Glomerular visceral epithelial cell (primary cell): Measurements from ENCODE around the gene MANSC4.

Experiments used
- DNase-seq: peaks from one replicate; pipeline ENCODE4 v3.0.0-alpha.2; 2016; ENCODE audit errors: extremely low spot score

The MANSC4 gene

GRCh38 chr12:27800819-27801218, 20.8 kb upstream of the MANSC4 start:
- no peak for DNase-seq

GRCh38 chr12:27797301-27798025, 17.4 kb upstream of the MANSC4 start:
- no peak for DNase-seq

- DNase-seq, result no peak
These were observed 16.1 kb upstream of the MANSC4 start for GRCh38 chr12:27796128-27796527.

GRCh38 chr12:27794818-27795584, 15.0 kb upstream of the MANSC4 start:
- DNase-seq, result no peak

- DNase-seq, result no peak
These were observed 10.1 kb upstream of the MANSC4 start for GRCh38 chr12:27790179-27790578.

- DNase-seq, result no peak
These were observed 7.5 kb upstream of the MANSC4 start for GRCh38 chr12:27787559-27787958.

GRCh38 chr12:27785882-27786570, 6.0 kb upstream of the MANSC4 start:
- DNase-seq, result peak; percentile 29

GRCh38 chr12:27782481-27782880, 2.4 kb upstream of the MANSC4 start:
- DNase-seq, result no peak

GRCh38 chr12:27781680-27782079, 1.6 kb upstream of the MANSC4 start:
- no peak for DNase-seq

- peak; percentile 65 for DNase-seq
These were observed 774 bp upstream of the MANSC4 start for GRCh38 chr12:27780612-27781408.

- peak; percentile 2 for DNase-seq
These were observed 568 bp downstream of the MANSC4 start for GRCh38 chr12:27779416-27779919.

GRCh38 chr12:27778206-27778605, 1.8 kb downstream of the MANSC4 start:
- no peak for DNase-seq

GRCh38 chr12:27777141-27777540, 2.9 kb downstream of the MANSC4 start:
- DNase-seq, result no peak

GRCh38 chr12:27772328-27773049, 7.5 kb downstream of the MANSC4 start:
- no peak for DNase-seq

GRCh38 chr12:27771481-27772327, 8.3 kb downstream of the MANSC4 start:
- DNase-seq, result no peak

- DNase-seq, result no peak
These were observed 10.8 kb downstream of the MANSC4 start for GRCh38 chr12:27769142-27769673.

- no peak for DNase-seq
These were observed 13.4 kb downstream of the MANSC4 start for GRCh38 chr12:27766587-27766986.

- no peak for DNase-seq
These were observed 17.3 kb downstream of the MANSC4 start for GRCh38 chr12:27762757-27763156.

- no peak for DNase-seq
These were observed 23.3 kb downstream of the MANSC4 start for GRCh38 chr12:27756670-27757195.
